GM10248 (cell line): ENCODE data around the gene ETHE1.

Experiments
- CTCF ChIA-PET: fragments of 300-600 bp; sonication (Branson Sonifier 250); formaldehyde crosslinking; extraction: SDS; loops from one replicate; lab custom pipeline; 2021; ENCODE audit warnings: antibody characterized with exemption; lab: Yijun Ruan, JAX
- POLR2A ChIA-PET: fragments of 350-650 bp; sonication (Branson Sonifier 250); formaldehyde crosslinking; extraction: SDS; loops from one replicate; lab custom pipeline; 2020; ENCODE audit warnings: antibody characterized with exemption; lab: Yijun Ruan, JAX
- DNase-seq: peaks from one replicate; pipeline ENCODE4 v3.0.0; 2012; ENCODE audit errors: extremely low spot score
- TF ChIP-seq, protein P1 (sequence below): IDR thresholded peaks from 2 replicates; pipeline ENCODE4 v1.5.1; 2012; ENCODE audit warnings: mild to moderate bottlenecking, low read depth; ENCODE audit errors: extremely low read depth, missing control alignments, control extremely low read depth

Gene ETHE1

DNA sequence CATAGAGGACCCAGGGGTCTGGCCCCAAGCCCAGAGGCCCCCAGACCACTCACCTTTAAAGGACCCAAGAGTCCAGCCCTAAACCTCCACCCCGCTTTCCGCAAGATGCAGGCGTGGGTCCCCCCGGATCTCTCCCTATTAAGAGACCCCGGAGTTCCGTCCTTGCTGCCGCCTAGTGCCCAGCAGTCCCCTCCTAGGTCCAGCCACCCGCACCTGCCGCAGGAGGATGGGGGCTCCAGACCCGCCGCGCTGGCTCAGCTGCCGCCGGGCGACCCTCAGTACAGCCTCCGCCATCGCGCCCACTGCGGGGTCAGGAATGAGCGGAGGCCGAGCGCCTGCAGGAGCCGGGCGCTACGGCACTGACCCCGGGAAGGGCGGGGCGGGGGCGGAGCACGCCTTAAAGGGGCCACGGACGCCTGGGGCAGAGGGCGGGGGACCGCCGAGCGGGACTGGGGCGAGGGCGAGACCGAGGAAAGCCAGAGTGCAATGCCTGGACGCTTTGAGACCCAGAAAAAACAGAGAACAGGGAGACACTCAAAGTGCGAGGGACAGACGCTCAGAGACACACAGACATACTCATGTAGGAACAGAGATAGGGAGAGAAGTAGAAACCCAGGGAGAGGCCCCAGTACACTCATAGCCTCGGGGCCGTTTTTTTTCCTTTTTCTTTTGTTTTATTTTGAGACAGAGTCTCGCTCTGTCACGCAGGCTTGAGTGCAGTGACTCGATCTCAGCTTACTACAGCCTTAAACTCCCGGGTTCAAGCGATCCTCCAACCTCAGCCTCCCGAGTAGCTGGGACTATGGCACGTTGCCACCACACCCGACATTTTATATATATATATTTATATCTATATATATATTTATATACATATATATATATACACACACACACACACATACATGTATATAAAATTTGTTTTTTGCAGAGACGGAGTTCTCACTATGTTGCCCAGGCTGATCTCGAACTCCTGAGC lies at the start of gene ETHE1:
Gene ETHE1, minus strand, starts transcription at position 318 of the 976 bp plus-strand sequence. Its CDS starts 24 bp downstream, at position 294.
- TF ChIP-seq, protein P1, sequence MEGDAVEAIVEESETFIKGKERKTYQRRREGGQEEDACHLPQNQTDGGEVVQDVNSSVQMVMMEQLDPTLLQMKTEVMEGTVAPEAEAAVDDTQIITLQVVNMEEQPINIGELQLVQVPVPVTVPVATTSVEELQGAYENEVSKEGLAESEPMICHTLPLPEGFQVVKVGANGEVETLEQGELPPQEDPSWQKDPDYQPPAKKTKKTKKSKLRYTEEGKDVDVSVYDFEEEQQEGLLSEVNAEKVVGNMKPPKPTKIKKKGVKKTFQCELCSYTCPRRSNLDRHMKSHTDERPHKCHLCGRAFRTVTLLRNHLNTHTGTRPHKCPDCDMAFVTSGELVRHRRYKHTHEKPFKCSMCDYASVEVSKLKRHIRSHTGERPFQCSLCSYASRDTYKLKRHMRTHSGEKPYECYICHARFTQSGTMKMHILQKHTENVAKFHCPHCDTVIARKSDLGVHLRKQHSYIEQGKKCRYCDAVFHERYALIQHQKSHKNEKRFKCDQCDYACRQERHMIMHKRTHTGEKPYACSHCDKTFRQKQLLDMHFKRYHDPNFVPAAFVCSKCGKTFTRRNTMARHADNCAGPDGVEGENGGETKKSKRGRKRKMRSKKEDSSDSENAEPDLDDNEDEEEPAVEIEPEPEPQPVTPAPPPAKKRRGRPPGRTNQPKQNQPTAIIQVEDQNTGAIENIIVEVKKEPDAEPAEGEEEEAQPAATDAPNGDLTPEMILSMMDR: no peak
- peak; percentile 88 for DNase-seq
- POLR2A ChIA-PET: no interaction called here
- CTCF ChIA-PET: interaction anchor here (1.1 to 11.9 kb wide), 7 partner anchors 8 to 141 kb away, joined by 3 to 340 read pairs (median 10); partner anchors contain the start of gene PHLDB3

- ChIA-PET CTCF (interaction anchor here (1.4 to 10.4 kb wide), 2 partner anchors 19 to 47 kb away, joined by 3 to 97 read pairs; no protein-coding TSS in a partner anchor), POLR2A (interaction anchor here (0.6 to 0.8 kb wide), 2 partner anchors 18 to 97 kb away, joined by 3 to 6 read pairs; no protein-coding TSS in a partner anchor)
- no peak for DNase-seq
- TF ChIP-seq, protein P1: no peak
Measured at GRCh38 chr19:43575955-43576878, 49.2 kb upstream of the ETHE1 start.

- TF ChIP-seq, protein P1: no peak
- ChIA-PET CTCF (interaction anchor here (1.6 to 10.4 kb wide), 3 partner anchors 10 to 19 kb away, joined by 6 to 97 read pairs (median 11); no protein-coding TSS in a partner anchor), POLR2A (interaction anchor here (0.6 to 0.8 kb wide), 2 partner anchors 19 to 98 kb away, joined by 3 to 6 read pairs; no protein-coding TSS in a partner anchor)
- DNase-seq: peak; percentile 98
Measured at GRCh38 chr19:43575156-43575950, 48.4 kb upstream of the ETHE1 start, which contains the start of the genes PINLYP and XRCC1. PINLYP (plus strand) TSS chr19:43575801; CDS start chr19:43577192, 1,391 bp downstream. XRCC1 (minus strand) TSS chr19:43575527; CDS start chr19:43575458, 69 bp downstream.

DNA sequence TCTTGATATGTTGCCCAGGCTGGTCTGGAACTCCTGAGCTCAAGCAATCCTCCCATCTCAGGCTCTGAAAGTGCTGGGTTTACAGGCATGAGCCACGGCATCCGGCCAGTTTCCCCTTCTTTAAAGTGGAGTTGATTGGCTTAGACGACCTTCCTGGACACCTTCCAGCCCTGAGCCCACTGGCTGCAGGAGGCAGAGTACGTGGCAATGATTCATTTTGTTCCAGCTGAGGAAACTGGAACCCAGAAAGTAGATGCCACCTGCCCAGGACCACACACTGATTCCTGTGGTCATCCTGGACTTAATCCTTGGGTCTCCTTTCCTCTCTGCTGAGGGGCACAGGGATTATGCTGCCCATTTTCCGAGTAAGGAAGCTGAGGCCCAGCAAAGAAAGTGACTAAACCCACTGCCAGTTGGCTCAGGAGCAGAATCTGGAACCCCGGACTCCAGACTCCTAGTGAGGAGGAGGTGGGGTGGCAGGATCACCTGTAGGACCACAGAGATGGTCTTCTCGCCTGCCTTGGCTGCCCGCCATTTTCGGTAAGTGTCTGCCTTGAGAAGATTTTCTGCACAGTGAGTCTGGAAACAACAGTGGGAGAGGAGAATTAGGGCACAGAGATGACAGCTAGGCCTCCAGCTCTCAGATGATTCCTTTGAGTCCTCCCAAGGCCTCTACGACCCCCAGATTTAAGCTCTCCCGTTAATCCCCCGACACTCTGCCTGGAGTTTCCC lies 47.6 kb upstream of the ETHE1 start:
- TF ChIP-seq, protein P1: no peak
- CTCF ChIA-PET: interaction anchor here (1.3 to 10.4 kb wide), 5 partner anchors 10 to 39 kb away, joined by 5 to 97 read pairs (median 6); no protein-coding TSS in a partner anchor
- DNase-seq: no peak
- POLR2A ChIA-PET: no interaction called here

DNA sequence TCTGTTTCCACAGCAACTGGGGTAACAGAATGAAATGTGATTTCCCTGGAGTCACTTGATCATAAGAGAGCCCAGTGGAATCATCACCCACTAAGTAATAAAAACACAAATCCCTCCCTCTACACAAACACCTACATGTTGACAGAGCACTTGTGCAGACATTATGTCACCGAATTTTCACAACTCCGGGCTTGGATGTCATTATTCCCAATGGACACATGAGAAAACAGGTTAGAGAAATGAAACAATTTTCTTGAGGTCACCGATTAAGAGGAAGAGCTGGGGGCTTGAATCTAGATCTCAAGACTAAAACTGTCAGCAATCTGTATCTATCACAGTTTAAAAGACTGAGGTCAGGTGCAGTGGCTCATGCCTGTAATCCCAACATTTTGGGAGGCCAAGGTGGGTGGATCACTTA lies 45.2 kb upstream of the ETHE1 start:
- POLR2A ChIA-PET: no interaction called here
- TF ChIP-seq, protein P1: no peak
- no peak for DNase-seq
- CTCF ChIA-PET: interaction anchor here (1.3 to 10.4 kb wide), 3 partner anchors 15 to 30 kb away, joined by 3 to 97 read pairs (median 9); partner anchors contain the start of gene IRGQ
